B cell (primary cell): ENCODE data around the gene PPP2CA. TPM values are rescaled to one million over a fixed set of nuclear protein-coding genes. Genes with fewer than 3 reads are reported as not detected.

Source experiments
- ATAC-seq: fragments of 200-7000 bp; cut with Tn5 transposase; one replicate; pipeline ENCODE4 v1.10.0; 2021; ENCODE audit warnings: low read depth, mild to moderate bottlenecking, moderate number of reproducible peaks, moderate library complexity
- CTCF ChIA-PET: fragments of 350-600 bp; sonication (Branson Sonifier 250); formaldehyde crosslinking; loops from one replicate; lab custom pipeline; 2021; ENCODE audit warnings: antibody characterized with exemption, inconsistent platforms; lab: Charles Lee
- POLR2A ChIA-PET: fragments of 350-600 bp; sonication (Branson Sonifier 250); formaldehyde crosslinking; loops from one replicate; lab custom pipeline; 2021; ENCODE audit warnings: antibody characterized with exemption; lab: Charles Lee
- DNase-seq: peaks from one replicate; pipeline ENCODE4 v3.0.0; 2013
- H2AFZ ChIP-seq: 2 replicates; pipeline ENCODE4 v1.6.1; 2012; ENCODE audit warnings: mild to moderate bottlenecking, low read depth, low read length; ENCODE audit not compliant: insufficient read depth, poor library complexity, severe bottlenecking
- H3K27ac ChIP-seq, 2 donors: 1 replicate in 1 of 2; 2 replicates in 1 of 2; pipeline ENCODE4 v1.5.1; 2012 to 2013; ENCODE audit warnings: low read length in 2 of 2, mild to moderate bottlenecking in 2 of 2, moderate library complexity in 1 of 2
- H3K27me3 ChIP-seq, 4 experiments: fragments of 200-600 bp in 1 of 4; sonication (generic) in 1 of 4; replicated peaks in 1 of 4; 1 replicate in 2 of 4; 2 replicates in 2 of 4; pipeline versions ENCODE4 v1.6.1 to v1.7.0; 2013 to 2016; ENCODE audit warnings: low read length in 3 of 4, mild to moderate bottlenecking in 2 of 4, mixed read lengths in 1 of 4, moderate library complexity in 1 of 4; ENCODE audit not compliant: insufficient read depth in 4 of 4, control insufficient read depth in 3 of 4; ENCODE audit errors: control extremely low read depth in 1 of 4
- H3K36me3 ChIP-seq, 2 experiments: replicated peaks in 1 of 2; 1 replicate in 1 of 2; 2 replicates in 1 of 2; pipeline versions ENCODE4 v1.6.1 to v1.7.1; 2013; ENCODE audit warnings: low read length in 1 of 2; ENCODE audit not compliant: insufficient read depth in 2 of 2, control insufficient read depth in 1 of 2; ENCODE audit errors: control extremely low read depth in 1 of 2, extremely low read depth in 1 of 2
- H3K4me1 ChIP-seq, 2 donors: fragments of 200-600 bp in 1 of 2; sonication (generic) in 1 of 2; 1 replicate in 1 of 2; 2 replicates in 1 of 2; pipeline versions ENCODE4 v1.5.1 to v1.6.1; 2013 to 2017; ENCODE audit warnings: low read length in 2 of 2; ENCODE audit not compliant: control insufficient read depth in 2 of 2, insufficient read depth in 2 of 2
- H3K4me2 ChIP-seq: replicated peaks from 2 replicates; pipeline ENCODE3; 2012; ENCODE audit warnings: mild to moderate bottlenecking, low read depth, low read length; ENCODE audit not compliant: poor library complexity, severe bottlenecking
- H3K4me3 ChIP-seq, 5 experiments: fragments of 200-600 bp in 1 of 5; sonication (generic) in 1 of 5; 1 replicate in 3 of 5; 2 replicates in 2 of 5; pipeline versions ENCODE4 v1.5.1 to v1.7.0; 2011 to 2016; ENCODE audit warnings: low read length in 4 of 5, mild to moderate bottlenecking in 4 of 5, low read depth in 2 of 5, control low read depth in 1 of 5, moderate library complexity in 1 of 5; ENCODE audit not compliant: insufficient read depth in 1 of 5; ENCODE audit errors: control extremely low read depth in 1 of 5, extremely low read depth in 1 of 5
- H3K79me2 ChIP-seq: fragments of 200-600 bp; sonication (generic); one replicate; pipeline ENCODE4 v1.6.0; 2016; ENCODE audit warnings: low read length; ENCODE audit not compliant: control insufficient read depth, insufficient read depth
- H3K9ac ChIP-seq: fragments of 200-600 bp; sonication (generic); 2 replicates; pipeline ENCODE4 v1.6.1; 2017; ENCODE audit warnings: mild to moderate bottlenecking, low read length, moderate library complexity
- H3K9me3 ChIP-seq, 3 donors: one replicate each; pipeline versions ENCODE4 v1.6.1 to v1.7.1; 2013; ENCODE audit warnings: low read length in 2 of 3; ENCODE audit not compliant: control insufficient read depth in 2 of 3, insufficient read depth in 1 of 3; ENCODE audit errors: control extremely low read depth in 1 of 3
- H4K20me1 ChIP-seq: 2 replicates; pipeline ENCODE4 v1.6.0; 2012; ENCODE audit warnings: mild to moderate bottlenecking, low read length; ENCODE audit not compliant: insufficient read depth, control insufficient read depth, poor library complexity, severe bottlenecking
- H3K27ac Mint-ChIP-seq: one replicate; pipeline ENCODE4 v1.8.0; 2021; ENCODE audit warnings: mixed read lengths
- H3K27me3 Mint-ChIP-seq: one replicate; pipeline ENCODE4 v1.8.0; 2021; ENCODE audit warnings: mixed read lengths
- H3K4me1 Mint-ChIP-seq: one replicate; pipeline ENCODE4 v1.8.0; 2021; ENCODE audit warnings: mixed read lengths
- H3K4me3 Mint-ChIP-seq: one replicate; pipeline ENCODE4 v1.8.0; 2021; ENCODE audit warnings: mixed read lengths
- H3K9me3 Mint-ChIP-seq: one replicate; pipeline ENCODE4 v1.8.0; 2022; ENCODE audit warnings: mixed read lengths; ENCODE audit not compliant: insufficient read depth
- CTCF ChIP-seq: fragments of 200-600 bp; IDR thresholded peaks from one replicate; pipeline ENCODE4 v1.8.0; 2022; ENCODE audit warnings: antibody characterized with exemption, mild to moderate bottlenecking
- EZH2 ChIP-seq: IDR thresholded peaks from 2 replicates; pipeline ENCODE4 v1.6.1; 2012; ENCODE audit warnings: borderline replicate concordance, low read depth, mild to moderate bottlenecking, moderate library complexity, low read length; ENCODE audit not compliant: insufficient read depth, poor library complexity, severe bottlenecking
- WGBS: methylation state at CpG from one replicate; pipeline ENCODE4 v1.1.5; 2013; ENCODE audit warnings: missing lambda C conversion rate; ENCODE audit not compliant: insufficient coverage; 5-methylcytosine and 5-hydroxymethylcytosine counted together
- intact Hi-C: fragments of 100-400 bp; cut with micrococcal nuclease; formaldehyde crosslinking; loops from one replicate; pipeline ENCODE4 v1.10.0; 2022
- polyA plus RNA-seq: library from polyadenylated mRNA; depleted of rRNA; stranded (reverse); fragments of >200 nt; gene quantifications from 2 replicates; pipeline ENCODE4 v1.2.3, GENCODE V29; 2012
- total RNA-seq, 2 donors: library from RNA; stranded (reverse); fragments of 120-200 nt in 1 of 2; gene quantifications; 1 replicate in 1 of 2; 2 replicates in 1 of 2; pipeline versions ENCODE4 v1.2.3 to v1.2.4, GENCODE V29; 2013 to 2022

PPP2CA gene
- total and polyA plus RNA-seq, 2 donors (not counting 1 experiment from before 2014, with no cell fraction given): 82.3 to 86.2 TPM

DNA sequence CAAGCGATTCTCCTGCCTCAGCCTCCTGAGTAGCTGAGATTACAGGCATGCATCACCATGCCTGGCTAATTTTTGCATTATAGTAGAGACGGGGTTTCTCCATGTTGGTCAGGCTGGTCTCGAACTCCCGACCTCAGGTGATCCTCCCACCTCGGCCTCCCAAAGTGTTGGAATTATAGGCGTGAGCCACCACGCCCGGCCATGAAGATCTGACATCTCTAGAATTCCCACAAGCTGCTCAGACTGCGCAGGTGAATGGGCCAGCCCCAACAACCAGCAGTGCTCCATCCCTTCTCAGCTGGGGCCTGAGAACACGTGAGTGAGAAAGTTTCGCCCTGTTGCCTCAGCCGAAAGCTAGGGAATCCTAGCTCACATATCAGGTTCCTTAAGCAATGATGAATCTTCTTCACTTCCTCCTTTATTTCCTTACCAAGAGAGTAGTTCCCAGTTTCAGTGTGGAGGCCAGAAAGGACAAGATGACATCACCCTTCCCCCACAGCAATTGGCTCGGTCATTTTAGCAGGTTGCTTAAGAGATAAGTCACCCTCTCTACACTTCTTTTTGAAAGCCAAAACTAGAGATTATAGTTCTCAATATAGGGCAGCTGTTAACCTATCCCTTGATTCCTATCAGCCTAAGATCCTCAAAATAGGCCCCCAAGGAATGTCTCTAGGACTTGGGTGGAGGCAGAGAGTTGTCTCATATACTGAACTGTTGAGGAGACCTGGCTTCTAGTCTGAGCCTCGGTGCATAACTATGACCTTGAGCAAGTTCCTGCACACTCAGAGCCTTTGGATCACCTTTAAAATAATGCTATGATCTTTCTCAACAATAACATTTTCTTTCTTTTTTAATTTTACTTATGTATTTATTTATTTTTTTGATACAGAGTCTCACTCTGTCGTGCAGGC is 23.9 kb upstream of the PPP2CA start:
- Histone ChIP-seq H3K36me3 (no peaks in the 10 kb centered on the region), H3K79me2 (no peaks in the 10 kb centered on the region), H3K9ac (no peak overlapping the region), H3K27me3 (no peaks in the 10 kb centered on the region), H3K4me1 (no peaks in the 10 kb centered on the region), H3K4me2 (no peak overlapping the region), H3K4me3 (no peak overlapping the region), H2AFZ (no peak overlapping the region), H3K27ac (no peak overlapping the region), H4K20me1 (no peaks in the 10 kb centered on the region), H3K9me3 (no peaks in the 10 kb centered on the region)
- H3K27me3 Mint-ChIP-seq: peaks cover 16% of the 10 kb centered on the region
- WGBS: 96% methylated on average over 12 of the region's 15 CpGs
- H3K4me1 Mint-ChIP-seq: no peaks in the 10 kb centered on the region
- TF ChIP-seq CTCF (no peak), EZH2 (no peak)
- intact Hi-C loops: no loop called here
- ATAC-seq: no peak
- no peak for DNase-seq
- ChIA-PET CTCF (no interaction called here), POLR2A (no interaction called here)
- H3K27ac Mint-ChIP-seq: no peak overlapping the region
- H3K4me3 Mint-ChIP-seq: no peak overlapping the region
- no peaks in the 10 kb centered on the region for H3K9me3 Mint-ChIP-seq

- 100% methylated on average over 2 of the region's 3 CpGs for WGBS
- CTCF ChIA-PET: interaction anchor here (0.7 to 1.0 kb wide), 2 partner anchors 11 to 108 kb away, joined by 3 read pairs; no protein-coding TSS in a partner anchor
- H3K4me2 ChIP-seq: no peak overlapping the region
These were observed 22.4 kb upstream of the PPP2CA start for GRCh38 chr5:134248256-134248655.

More at GRCh38 chr5:134248256-134248655, 22.4 kb upstream of the PPP2CA start:
- ATAC-seq: no peak
- H3K9ac ChIP-seq: no peak overlapping the region
- H2AFZ ChIP-seq: no peak overlapping the region
- DNase-seq: no peak
- no peaks in the 10 kb centered on the region for H3K9me3 Mint-ChIP-seq
- no peak overlapping the region for H3K4me3 ChIP-seq
- no peak overlapping the region for H3K27ac Mint-ChIP-seq
- H3K36me3 ChIP-seq: no peaks in the 10 kb centered on the region
- H3K27me3 ChIP-seq: no peaks in the 10 kb centered on the region
- H3K4me3 Mint-ChIP-seq: no peak overlapping the region
- H3K27ac ChIP-seq: no peak overlapping the region
- no peaks in the 10 kb centered on the region for H3K4me1 ChIP-seq
- POLR2A ChIA-PET: no interaction called here
- no peaks in the 10 kb centered on the region for H3K9me3 ChIP-seq
- H3K4me1 Mint-ChIP-seq: no peaks in the 10 kb centered on the region
- TF ChIP-seq EZH2: no peak
- TF ChIP-seq CTCF: no peak
- H4K20me1 ChIP-seq: no peaks in the 10 kb centered on the region
- H3K79me2 ChIP-seq: no peaks in the 10 kb centered on the region
- peaks cover 12% of the 10 kb centered on the region for H3K27me3 Mint-ChIP-seq
- intact Hi-C loops: no loop called here
